Thyroid gland (tissue), 4 donors: ENCODE measurements around the gene MYL3. TPM values are rescaled to one million over a fixed set of nuclear protein-coding genes. Genes with fewer than 3 reads are reported as not detected.

Experiments
- DNase-seq, 2 donors: peaks; one replicate each; pipeline ENCODE4 v3.0.0-alpha.2; 2019
- H3K27ac ChIP-seq, 3 donors: fragments of 200-600 bp; sonication (generic); 1 replicate in 2 of 3; 2 replicates in 1 of 3; pipeline ENCODE4 v1.5.1; 2016 to 2019; ENCODE audit warnings: mild to moderate bottlenecking in 1 of 3, moderate library complexity in 1 of 3
- H3K27me3 ChIP-seq: fragments of 200-600 bp; sonication (generic); one replicate; pipeline ENCODE4 v1.5.1; 2019
- H3K36me3 ChIP-seq, 2 donors: fragments of 200-600 bp; sonication (generic); one replicate each; pipeline ENCODE4 v1.5.1; 2016 to 2019
- H3K4me1 ChIP-seq, 2 donors: fragments of 200-600 bp; sonication (generic); one replicate each; pipeline ENCODE4 v1.5.1; 2017 to 2019
- H3K4me3 ChIP-seq, 3 donors: fragments of 200-600 bp; sonication (generic); replicated peaks in 1 of 3; 1 replicate in 2 of 3; 2 replicates in 1 of 3; pipeline ENCODE4 v1.5.1; 2016; ENCODE audit warnings: mild to moderate bottlenecking in 1 of 3
- H3K9me3 ChIP-seq: fragments of 200-600 bp; sonication (generic); one replicate; pipeline ENCODE4 v1.5.1; 2017
- POLR2A ChIP-seq, 2 donors: fragments of 450-650 bp; IDR thresholded peaks; one replicate each; pipeline ENCODE4 v1.6.1; 2017; ENCODE audit warnings: antibody characterized with exemption in 2 of 2, mild to moderate bottlenecking in 2 of 2, moderate library complexity in 1 of 2
- WGBS, 2 donors: methylation state at CpG; one replicate each; pipeline ENCODE4 v1.1.5; 2017; 5-methylcytosine and 5-hydroxymethylcytosine counted together
- intact Hi-C: fragments of 100-400 bp; cut with DNase I; formaldehyde crosslinking; loops from one replicate; pipeline ENCODE4 v1.15.1; 2023
- total RNA-seq, 4 donors: library from RNA; depleted of rRNA; stranded (reverse); fragments of >200 nt; gene quantifications; one replicate each; pipeline ENCODE4 v1.2.3, GENCODE V29; 2016
- TF ChIP-seq, protein P1 (sequence below), 6 experiments: fragments of 200-600 bp in 3 of 6; fragments of 450-650 bp in 3 of 6; sonication (generic) in 3 of 6; IDR thresholded peaks; one replicate each; pipeline ENCODE4 v1.5.1; 2016 to 2019; ENCODE audit warnings: antibody characterized with exemption in 6 of 6, mild to moderate bottlenecking in 2 of 6, inconsistent platforms in 1 of 6, moderate library complexity in 1 of 6

The MYL3 gene
- total RNA-seq, 4 donors from 2014 or later, result 1.8 to 2.8 TPM; not detected in 2

DNA sequence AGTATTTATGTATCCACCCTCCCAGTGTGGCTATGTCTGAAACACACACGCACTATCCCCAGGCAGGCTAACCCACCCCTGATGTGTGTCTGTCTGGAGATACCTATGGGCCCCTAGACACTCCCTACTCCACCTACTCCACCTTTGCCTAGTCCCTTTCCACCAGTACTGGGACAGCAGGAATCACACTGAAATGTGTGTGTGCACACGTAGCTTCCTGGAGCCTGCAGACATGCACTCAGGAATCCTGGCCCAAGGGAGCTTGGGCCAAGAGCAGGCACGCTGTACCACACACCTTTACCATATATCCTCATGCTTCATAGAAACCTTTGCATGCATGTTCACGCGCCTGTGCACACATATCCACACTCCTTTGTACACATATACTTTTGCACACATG, 7.4 kb upstream of the MYL3 start:
- no peak for TF ChIP-seq POLR2A (IDR thresholded peaks at IDR 0.05)
- TF ChIP-seq, protein P1, sequence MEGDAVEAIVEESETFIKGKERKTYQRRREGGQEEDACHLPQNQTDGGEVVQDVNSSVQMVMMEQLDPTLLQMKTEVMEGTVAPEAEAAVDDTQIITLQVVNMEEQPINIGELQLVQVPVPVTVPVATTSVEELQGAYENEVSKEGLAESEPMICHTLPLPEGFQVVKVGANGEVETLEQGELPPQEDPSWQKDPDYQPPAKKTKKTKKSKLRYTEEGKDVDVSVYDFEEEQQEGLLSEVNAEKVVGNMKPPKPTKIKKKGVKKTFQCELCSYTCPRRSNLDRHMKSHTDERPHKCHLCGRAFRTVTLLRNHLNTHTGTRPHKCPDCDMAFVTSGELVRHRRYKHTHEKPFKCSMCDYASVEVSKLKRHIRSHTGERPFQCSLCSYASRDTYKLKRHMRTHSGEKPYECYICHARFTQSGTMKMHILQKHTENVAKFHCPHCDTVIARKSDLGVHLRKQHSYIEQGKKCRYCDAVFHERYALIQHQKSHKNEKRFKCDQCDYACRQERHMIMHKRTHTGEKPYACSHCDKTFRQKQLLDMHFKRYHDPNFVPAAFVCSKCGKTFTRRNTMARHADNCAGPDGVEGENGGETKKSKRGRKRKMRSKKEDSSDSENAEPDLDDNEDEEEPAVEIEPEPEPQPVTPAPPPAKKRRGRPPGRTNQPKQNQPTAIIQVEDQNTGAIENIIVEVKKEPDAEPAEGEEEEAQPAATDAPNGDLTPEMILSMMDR (IDR thresholded peaks at IDR 0.05), result no peak
- intact Hi-C loops, result no loop called here
- 92 to 93% methylated on average over 5 of the region's 5 CpGs for WGBS, 2 donors
- Histone ChIP-seq H3K27me3 (no peaks in the 10 kb centered on the region), H3K4me3 (no peak overlapping the region), H3K27ac (no peak overlapping the region), H3K36me3 (no peaks in the 10 kb centered on the region), H3K9me3 (no peaks in the 10 kb centered on the region), H3K4me1 (peaks cover 31 to 61% of the 10 kb centered on the region in 2 donors)
- DNase-seq, result no peak

DNA sequence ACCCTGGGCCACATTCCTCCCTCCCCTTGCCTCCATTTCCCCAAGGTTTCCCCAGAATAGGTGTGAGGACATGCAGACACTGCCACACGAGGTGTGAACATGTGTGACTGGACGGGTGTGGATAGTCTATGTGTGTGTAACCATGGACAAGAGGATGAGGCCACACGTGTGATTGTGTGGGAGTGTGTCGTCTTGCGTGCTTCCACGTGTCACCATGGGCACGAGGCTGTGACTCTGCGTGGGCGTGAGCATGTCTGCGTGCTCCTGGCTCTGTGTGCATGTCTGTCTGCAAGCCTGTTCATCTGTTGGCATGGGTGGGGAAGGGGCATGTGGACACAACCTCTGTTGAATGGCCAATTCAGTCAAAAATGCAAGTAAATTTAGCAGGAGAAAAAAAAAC, 6.2 kb upstream of the MYL3 start:
- H3K27ac ChIP-seq, result no peak overlapping the region
- peaks cover 24 to 51% of the 10 kb centered on the region in 2 donors for H3K4me1 ChIP-seq
- no peak for DNase-seq
- WGBS, 2 donors, result 79 to 81% methylated on average over 10 of the region's 10 CpGs
- intact Hi-C loops, result loop anchor here (5.0 to 10.0 kb wide), 3 partner anchors 38 to 165 kb away; partner anchors contain the start of gene TMIE
- no peaks in the 10 kb centered on the region for H3K9me3 ChIP-seq
- H3K36me3 ChIP-seq, result no peaks in the 10 kb centered on the region
- H3K4me3 ChIP-seq, result no peak overlapping the region
- TF ChIP-seq, protein P1 (IDR thresholded peaks at IDR 0.05), result no peak
- TF ChIP-seq POLR2A (IDR thresholded peaks at IDR 0.05), result no peak
- H3K27me3 ChIP-seq, result no peaks in the 10 kb centered on the region

GRCh38 chr3:46868948-46869347, 5.7 kb upstream of the MYL3 start:
- Histone ChIP-seq H3K27me3 (no peaks in the 10 kb centered on the region), H3K36me3 (no peaks in the 10 kb centered on the region), H3K27ac (no peak overlapping the region), H3K4me3 (no peak overlapping the region), H3K4me1 (peaks cover 19 to 46% of the 10 kb centered on the region in 2 donors), H3K9me3 (no peaks in the 10 kb centered on the region)
- no peak for DNase-seq
- whole genome bisulfite sequencing, 2 donors, result 84 to 85% methylated on average over 7 of the region's 7 CpGs
- intact Hi-C loops, result loop anchor here (5.0 to 10.0 kb wide), 3 partner anchors 38 to 164 kb away; partner anchors contain the start of gene TMIE
- no peak for TF ChIP-seq POLR2A (IDR thresholded peaks at IDR 0.05)
- TF ChIP-seq, protein P1 (IDR thresholded peaks at IDR 0.05), result no peak

DNA sequence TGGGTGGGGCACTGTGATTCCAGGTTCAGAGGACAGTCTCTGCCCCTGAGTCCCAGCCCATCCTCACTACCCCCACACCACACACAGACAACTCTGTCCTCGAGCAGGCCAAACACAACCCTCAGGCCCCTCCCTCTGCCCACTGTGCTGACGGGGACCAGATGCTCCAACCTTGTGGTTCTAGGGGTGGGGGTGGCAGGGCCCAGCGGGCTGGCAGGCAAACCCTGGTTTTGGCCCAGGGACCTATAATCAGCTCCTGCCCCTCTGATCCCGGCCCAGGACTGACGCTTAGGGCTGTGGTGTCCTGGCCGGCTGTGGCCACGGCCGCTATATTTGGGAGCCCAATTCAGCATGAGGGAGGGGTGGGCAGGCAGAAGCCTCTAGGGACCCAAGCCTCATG, 5.0 kb upstream of the MYL3 start:
- H3K4me3 ChIP-seq, result no peak overlapping the region
- DNase-seq, result no peak
- no peak overlapping the region for H3K27ac ChIP-seq
- intact Hi-C loops, result loop anchor here (5.0 to 10.0 kb wide), 3 partner anchors 39 to 163 kb away; partner anchors contain the start of gene TMIE
- H3K9me3 ChIP-seq, result no peaks in the 10 kb centered on the region
- peaks cover 12 to 40% of the 10 kb centered on the region in 2 donors for H3K4me1 ChIP-seq
- no peak for TF ChIP-seq POLR2A (IDR thresholded peaks at IDR 0.05)
- TF ChIP-seq, protein P1 (IDR thresholded peaks at IDR 0.05), result no peak
- H3K27me3 ChIP-seq, result no peaks in the 10 kb centered on the region
- H3K36me3 ChIP-seq, result no peaks in the 10 kb centered on the region
- WGBS, 2 donors, result 86 to 92% methylated on average over 5 to 8 of the region's 8 CpGs

- 46 to 81% methylated on average over 3 to 4 of the region's 15 CpGs for WGBS, 2 donors
Observed at GRCh38 chr3:46867550-46867898, 4.3 kb upstream of the MYL3 start.

More at GRCh38 chr3:46867550-46867898, 4.3 kb upstream of the MYL3 start:
- peak; percentile 47 to 69 for DNase-seq
- H3K4me3 ChIP-seq, result no peak overlapping the region
- H3K36me3 ChIP-seq, result no peaks in the 10 kb centered on the region
- TF ChIP-seq, protein P1 (IDR thresholded peaks at IDR 0.05), result no peak
- TF ChIP-seq POLR2A (IDR thresholded peaks at IDR 0.05), result no peak
- peak overlapping the region in 1 of 3 donors; percentile 37 for H3K27ac ChIP-seq
- H3K9me3 ChIP-seq, result no peaks in the 10 kb centered on the region
- intact Hi-C loops, result loop anchor here (2.0 to 10.0 kb wide), 4 partner anchors 27 to 163 kb away; partner anchors contain the start of gene TMIE
- H3K4me1 ChIP-seq, result peaks cover 10 to 32% of the 10 kb centered on the region in 2 donors
- H3K27me3 ChIP-seq, result no peaks in the 10 kb centered on the region
